HG02885 (cell line): ENCODE data around the gene CD8B2.
"Not testable (repeated sequence)": the region's sequence is repeated elsewhere in the genome, so short reads cannot be mapped to it uniquely, and the experiment has no call there.

Experiments
- ATAC-seq: cut with Tn5 transposase; IDR thresholded peaks from one replicate; pipeline ENCODE4 v1.9.1; 2021; ENCODE audit warnings: mild to moderate bottlenecking; ENCODE audit not compliant: unreplicated experiment, poor library complexity

The CD8B2 gene

DNA sequence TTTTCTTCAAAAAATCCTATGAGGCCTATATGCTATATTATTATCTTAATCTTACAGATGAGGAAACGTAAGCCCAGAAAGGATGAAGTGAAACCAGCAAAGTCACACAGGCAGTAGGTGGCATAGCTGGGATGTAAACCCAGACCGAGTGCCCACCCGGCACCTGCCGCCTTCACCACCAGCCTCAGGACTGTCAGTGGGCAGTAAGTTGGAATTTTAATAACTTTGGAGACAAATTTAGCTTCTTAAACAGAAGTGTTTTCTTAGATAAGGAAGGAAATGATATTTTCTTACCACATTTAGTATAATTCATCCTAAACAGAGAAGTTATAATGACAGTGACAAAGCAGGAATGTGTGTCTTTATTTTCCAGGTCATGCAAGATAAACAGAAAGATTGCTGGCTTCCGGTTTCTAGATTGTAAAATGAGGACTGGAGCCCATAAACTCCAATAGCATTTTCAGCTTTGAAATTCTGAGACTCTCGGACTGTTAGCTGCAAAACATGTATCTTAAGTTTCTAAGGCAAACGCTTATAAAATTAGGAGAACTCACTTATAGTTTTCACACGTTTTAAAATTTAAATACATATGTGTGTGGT is 59.3 kb downstream of the CD8B2 start:
- no peak for ATAC-seq

DNA sequence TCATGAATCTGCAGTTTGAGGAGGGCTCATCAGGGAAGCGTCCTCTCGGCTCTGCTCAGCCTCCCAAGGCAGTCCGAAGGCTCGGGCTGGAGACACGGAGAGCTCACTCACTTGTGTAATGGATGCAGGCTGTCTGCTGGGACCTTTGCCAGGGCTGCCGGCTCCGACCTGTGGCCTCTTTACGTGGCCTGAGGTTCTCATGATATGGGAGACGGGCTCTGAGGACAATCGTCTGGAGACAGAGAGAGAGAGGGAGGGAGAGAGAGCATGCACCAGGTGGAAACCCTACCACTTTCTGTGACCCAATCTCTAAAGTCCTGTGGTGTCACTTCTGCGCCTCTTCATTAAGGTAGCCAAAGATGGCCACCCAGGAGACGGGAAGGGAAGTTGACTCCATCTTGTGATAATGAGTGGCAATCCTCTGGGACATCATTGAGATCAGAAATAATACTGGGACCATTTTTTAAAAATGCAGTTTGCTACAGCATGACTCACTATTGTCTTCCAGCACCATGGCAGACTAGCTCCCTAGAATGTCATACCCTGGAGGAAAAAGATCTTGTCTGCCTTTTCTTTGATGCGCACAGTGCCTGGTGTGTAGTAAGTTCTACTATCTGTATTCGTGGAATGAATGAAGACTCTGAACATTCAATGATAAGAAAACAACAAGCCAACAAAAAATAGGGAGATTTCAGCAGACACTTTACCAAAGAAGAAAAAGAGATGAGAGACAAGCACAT is 60.2 kb downstream of the CD8B2 start:
- no peak for ATAC-seq

DNA sequence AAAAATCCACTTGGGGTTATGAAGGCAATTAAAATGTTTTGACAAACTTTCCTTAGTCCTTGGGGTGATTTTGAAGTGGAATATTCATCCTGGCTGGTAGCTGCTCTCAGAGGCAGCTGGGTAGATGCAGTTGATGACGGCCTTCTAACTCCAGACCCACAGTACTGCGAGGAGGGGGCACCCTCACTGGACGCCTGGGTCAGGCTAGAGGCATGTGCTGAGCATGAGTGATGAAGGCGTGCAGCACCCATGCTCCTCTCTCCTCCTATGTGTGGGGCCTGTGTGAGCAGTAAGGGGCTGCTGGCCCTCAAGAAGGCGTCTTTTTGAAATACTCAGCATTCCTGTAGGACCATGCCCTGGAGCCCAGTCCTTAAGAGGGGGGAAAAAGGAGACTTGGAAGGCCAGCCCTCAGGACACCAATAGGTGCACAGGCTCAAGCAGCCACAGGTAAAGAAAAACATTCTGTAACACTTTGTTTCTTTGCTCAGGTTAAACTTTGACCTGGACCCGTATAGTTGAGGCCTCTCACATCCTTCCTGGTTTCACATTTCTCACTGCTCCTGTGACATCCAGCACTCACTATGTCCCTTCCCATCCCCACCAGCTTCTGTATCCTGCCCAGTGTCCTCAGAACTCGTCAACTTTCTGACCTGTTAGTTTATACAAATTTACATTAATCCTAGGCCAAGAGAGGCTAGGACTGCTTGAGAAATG is 64.4 kb downstream of the CD8B2 start:
- ATAC-seq, result no peak

DNA sequence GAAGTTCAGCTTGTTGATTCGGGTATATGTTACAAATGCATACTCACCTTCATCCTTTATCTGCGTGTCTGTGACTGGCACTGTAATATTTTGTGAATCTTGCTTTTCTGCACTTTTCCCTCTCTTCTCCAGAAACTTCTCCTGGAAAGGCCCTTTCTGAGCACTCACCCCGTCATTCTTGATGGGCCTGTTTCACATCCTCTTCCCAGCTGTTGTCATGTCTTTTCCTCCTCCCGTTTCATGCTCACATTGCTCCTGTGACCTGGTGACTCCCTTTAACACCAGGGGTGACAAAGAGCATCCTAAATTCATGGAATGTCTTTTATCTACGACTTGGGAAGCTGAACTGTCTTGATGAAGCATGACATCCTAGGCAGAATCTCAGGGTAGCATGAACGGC is 65.8 kb downstream of the CD8B2 start:
- ATAC-seq, result no peak

DNA sequence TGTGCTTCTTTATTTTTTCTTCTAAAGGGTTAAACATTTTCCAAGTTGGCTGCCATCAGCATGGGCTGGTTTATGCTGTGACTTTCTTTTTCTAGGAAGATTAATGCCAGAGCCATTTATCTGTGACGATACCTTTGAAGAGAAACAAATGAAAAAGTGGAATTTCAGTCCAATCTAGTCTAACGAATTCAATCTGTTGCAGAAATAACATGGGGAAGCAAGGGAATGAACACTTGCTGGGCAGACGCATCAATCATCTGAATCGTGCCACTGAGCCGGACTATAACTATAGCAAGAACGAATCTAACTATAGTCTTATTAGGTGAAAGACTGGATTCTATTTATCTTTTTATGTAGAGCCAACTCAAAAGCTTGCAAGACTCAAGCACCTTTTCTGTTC is 66.2 kb downstream of the CD8B2 start:
- ATAC-seq, result no peak

DNA sequence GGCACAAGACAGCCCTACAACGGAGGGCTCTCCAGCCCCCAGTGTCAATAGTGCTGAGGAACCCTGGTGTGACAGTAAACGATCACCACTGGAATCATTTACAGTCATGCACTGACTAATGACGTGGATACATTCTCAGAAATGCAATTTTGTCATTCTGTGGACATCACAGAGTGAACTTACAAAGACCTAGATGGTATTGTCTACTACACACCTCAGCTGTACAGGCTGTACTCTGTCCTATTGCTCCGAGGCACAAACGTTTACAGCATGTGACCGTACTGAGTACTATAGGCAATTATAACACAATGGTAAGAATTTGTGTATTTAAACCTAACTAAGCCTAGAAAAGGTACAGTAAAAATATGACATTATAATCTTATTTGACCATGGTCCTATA is 67.2 kb downstream of the CD8B2 start:
- ATAC-seq, result no peak

DNA sequence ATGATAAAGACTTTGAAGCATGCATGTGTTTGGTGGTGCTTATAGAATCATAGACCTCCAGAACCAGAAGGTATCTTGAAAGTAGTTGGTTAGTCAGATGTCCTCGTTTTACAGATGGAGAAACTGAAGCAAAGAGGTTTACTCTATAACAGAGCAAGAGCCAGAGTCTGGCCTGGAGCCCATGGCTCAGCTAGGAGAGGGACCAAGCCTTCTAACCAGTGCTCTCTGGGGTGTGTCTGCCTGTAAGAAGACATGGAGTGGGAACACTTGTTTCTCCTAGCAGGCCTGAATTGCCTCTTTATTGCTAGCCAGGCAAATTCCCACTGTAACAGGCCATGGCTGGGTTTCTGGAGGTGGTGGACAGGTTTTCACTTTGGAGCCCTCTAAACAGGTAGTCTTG is 67.9 kb downstream of the CD8B2 start:
- no peak for ATAC-seq

DNA sequence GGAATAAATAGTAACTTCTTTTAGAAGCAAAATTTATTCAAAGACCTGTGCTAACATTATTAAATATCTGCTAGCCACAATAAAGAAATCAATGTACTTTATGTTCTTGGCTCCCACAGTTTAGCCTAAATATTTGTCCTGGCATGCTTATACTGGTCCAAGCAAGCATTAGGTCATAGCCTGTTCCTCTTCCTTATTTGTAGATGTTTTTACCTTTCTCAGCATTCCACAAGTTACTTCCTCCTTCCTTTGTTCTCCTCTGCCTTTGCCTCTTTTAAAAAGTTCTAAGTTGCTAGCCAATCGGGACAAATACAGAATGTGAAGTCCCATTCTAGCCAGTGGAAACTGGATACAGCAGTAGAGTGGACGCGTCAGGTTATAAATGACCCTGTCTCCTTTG is 72.6 kb downstream of the CD8B2 start:
- ATAC-seq, result not testable (repeated sequence)

DNA sequence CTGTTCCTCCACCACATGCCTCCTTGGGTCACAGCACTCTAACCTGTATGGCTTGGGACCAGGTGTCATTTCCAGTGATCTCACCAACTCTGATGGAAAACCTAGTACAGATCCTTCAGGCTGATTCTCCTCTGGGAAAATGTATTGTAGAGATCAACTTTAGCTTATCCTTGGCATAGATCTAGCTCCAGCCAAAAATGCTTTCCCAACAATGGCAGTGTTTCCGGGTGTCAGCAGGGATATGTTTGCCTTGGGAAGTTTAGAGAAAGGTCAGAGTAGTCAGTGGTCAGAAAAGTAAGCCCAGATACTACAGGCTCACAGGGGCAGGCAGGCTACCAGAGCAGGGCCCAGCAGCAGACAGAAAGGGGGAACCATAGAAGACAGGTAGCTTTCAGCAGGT is 73.6 kb downstream of the CD8B2 start:
- no peak for ATAC-seq

DNA sequence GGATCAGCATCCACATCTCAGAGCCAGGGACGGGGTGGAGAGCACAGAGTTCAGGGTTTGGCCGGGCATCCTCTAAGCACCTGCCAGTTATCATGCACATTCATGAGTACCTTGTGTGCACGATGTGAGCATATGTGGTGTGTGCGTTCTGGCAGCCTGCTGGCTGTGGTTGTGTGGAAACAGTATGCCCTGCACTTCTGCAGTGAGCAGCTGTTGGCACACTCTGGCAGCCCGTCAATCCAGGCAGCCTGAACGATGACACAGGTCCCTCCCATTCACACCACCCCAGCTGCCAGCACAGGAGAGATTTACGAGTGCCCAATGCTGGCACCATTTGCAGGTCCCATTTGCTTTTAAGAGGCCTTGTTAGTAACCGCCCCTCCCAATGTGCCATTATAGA is 74.2 kb downstream of the CD8B2 start:
- ATAC-seq, result no peak

DNA sequence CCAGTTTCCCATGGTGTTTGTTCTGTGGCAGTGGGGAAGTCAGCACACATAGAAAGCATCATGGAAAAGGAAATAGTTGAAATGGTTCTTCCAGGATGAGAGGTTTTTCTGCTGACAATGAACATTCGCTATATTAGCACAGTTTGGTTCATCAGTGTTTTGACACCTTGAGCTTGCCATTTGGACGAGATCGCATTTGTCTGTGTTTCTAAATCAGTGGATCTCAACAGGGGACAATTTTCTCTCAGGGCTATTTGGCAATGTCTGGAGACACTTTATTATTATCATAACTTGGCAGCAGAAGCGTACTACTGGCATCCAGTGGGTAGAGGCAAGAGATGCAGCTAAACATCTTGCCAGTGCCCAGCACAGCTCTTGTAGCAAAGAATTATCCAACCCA is 74.6 kb downstream of the CD8B2 start:
- no peak for ATAC-seq

DNA sequence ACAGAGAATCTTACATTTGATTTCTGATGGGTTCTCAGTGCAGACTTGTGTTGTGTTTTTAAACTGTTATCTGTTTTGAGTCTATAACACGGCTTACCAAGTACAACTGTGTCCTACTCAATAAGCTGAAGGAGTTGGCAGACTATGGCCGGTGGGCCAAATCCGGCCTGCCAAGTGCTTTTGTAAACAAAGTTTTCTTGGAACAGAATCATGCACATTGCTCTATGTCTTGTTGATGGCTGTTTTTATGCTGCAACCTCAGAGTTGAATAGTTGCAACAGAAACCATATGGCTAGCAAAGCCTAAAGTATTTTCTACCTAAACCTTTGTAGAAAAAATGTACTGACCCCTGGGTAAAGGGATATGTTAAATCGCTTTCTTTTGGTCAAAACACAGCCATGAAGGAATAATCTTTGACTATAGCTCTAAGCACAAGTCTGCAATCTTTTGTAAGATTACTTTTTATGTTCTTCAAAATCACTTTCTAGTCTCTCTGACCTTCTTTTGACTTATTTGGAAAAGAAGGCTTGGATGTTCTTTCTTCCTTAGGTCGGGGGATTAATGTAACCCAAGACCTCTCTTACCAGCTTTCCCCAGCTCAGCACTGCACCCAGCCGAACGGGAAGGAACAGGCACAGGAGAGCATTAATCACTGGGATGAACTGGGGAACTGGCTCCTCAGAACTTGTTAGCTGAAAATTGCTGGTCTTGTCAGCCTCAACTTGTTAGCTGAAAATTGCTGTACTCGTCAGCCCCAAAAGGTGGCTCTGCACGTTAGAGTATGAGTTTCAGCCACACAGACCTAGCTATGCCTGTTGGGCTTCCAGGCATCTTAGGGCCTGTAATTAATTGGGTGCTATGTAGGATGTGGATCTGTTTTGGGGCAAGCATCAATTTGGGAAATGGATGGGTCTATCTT is 75.4 kb downstream of the CD8B2 start:
- ATAC-seq, result no peak

DNA sequence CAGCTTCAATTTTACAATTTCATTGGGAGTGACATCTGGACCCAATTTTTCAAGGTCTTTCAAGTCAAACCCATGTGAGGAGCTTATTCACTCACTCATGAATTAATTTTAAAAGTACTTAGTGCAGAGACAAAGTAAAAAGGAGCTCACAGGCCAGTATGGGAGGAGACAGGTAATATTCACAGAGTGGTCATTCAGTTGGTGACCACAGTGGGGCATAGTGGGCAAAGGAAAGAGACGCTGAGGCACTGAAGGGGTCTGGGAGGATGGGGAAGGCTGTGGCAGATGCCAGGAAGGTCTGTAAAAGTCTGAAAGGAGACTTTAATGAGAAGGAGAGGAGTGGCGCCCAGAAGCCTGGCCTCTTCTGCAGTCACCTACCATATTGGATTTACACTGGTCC is 76.0 kb downstream of the CD8B2 start:
- no peak for ATAC-seq

DNA sequence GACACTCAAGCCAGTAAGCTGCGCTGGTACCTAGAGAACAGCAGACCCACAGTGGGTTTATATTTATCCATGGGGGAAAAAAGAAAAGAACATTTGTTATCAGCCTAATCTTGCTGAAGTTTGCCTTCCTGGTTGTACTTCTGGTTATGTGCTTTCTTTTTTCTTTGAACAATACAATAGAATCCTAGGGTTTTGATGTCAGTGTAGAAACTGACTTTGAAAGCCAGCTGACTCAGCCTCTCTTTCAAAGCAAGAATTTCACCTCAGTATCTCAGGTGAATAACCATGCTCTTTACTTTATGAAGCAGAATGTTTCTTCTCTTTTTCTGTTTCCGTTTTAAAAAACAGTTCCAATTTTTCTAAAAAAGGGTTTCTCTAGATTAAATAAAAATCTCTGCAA is 78.4 kb downstream of the CD8B2 start:
- no peak for ATAC-seq

DNA sequence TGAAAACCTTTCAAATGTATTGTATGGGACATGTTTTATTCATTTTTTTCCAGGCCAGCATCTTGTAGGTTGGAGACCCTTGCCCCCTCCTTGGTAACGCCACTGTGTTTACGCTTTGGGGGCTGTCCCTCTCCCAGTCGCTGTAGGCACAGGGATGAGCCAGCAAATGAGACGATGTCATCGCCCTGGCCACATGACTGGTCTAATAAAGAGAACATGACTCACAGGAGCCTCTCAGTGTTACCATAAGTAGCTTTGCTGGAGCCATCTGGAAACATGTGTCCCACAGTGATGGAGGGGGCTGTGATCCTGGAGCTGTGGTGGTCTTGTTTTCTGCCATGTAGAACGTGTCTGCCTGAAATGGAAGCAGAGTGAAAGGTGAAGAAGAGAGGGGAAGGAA is 78.9 kb downstream of the CD8B2 start:
- no peak for ATAC-seq

DNA sequence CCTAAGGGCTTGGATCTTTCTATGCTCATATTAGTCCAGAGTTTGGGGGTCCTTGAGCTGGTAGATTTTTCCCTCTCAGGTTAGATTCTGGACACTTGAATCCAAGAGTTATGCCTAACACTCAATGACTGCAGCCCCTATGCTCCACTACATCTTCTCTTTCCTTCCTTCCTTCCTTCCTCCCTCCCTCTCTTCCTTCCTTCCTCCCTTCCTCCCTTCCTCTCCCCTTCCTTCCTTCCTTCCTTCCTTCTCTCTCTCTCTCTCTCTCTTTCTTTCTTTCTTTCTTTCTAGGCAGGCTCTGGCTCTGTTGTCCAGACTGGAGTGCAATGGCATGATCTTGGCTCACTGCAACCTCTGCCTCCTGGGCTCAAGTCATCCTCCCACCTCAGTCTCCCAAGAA is 79.3 kb downstream of the CD8B2 start:
- not testable (repeated sequence) for ATAC-seq

DNA sequence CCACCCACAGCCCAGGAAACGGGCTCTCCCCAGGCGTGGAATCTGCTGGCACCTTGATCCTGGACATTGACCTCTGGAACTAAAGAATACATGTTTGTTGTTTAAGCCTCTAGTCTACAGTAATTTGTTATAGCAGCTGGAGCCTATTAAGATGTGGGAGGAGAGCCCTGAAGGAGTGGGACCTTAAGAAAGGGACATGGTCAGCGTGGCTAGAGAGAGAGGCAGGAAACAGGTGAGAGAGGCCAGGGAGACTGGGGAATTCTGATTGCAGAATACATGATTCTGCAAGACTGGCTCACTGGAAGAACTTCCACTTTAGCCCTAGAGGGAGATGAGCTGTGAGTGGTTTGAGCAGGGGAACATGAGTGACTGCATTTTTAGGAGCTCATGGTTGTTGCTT is 83.2 kb downstream of the CD8B2 start:
- ATAC-seq, result no peak
